Ammon's horn (tissue), 1 donor: Measurements from ENCODE around the gene CYP26C1.
A peak's percentile ranks its signal among the peaks of the same experiment; 100 is the strongest.

Experiments
- DNase-seq: peaks from one replicate; pipeline ENCODE4 v3.0.0-alpha.2; 2016; ENCODE audit warnings: low spot score

Gene CYP26C1

GRCh38 chr10:93115661-93116383 lies 55.2 kb downstream of the CYP26C1 start:
- DNase-seq = peak; percentile 40
